ENCODE results near the gene RPL19. TPM values are rescaled to one million over a fixed set of nuclear protein-coding genes. Genes with fewer than 3 reads are reported as not detected.

The RPL19 gene
- total RNA-seq, 1 donor from 2014 or later, result 1,889 TPM

GRCh38 chr17:39238311-39238972, 38.4 kb downstream of the RPL19 start:
- intact Hi-C loops (cut with DNase I), result no loop called here
- DNase-seq (ENCODE audit: low spot score in 2 of 2), result peak in 1 of 2 donors; percentile 78
- Histone ChIP-seq H3K4me1 (peaks cover 0 to 8% of the 10 kb centered on the region in 2 donors), H3K9me3 (no peaks in the 10 kb centered on the region), H3K27me3 (no peaks in the 10 kb centered on the region), H3K36me3 (no peaks in the 10 kb centered on the region), H3K27ac (no peak overlapping the region), H3K4me3 (peak overlapping the region in 1 of 2 donors; percentile 9)
- TF ChIP-seq CTCF (IDR thresholded peaks at IDR 0.05), result no peak

- no peak for DNase-seq (ENCODE audit: low spot score in 2 of 2)
- intact Hi-C loops (cut with DNase I), result no loop called here
- no peaks in the 10 kb centered on the region for H3K27me3 ChIP-seq
These were observed 39.7 kb downstream of the RPL19 start for GRCh38 chr17:39239640-39240314.

GRCh38 chr17:39240631-39241030, 40.5 kb downstream of the RPL19 start:
- Histone ChIP-seq H3K4me1 (peaks cover 0 to 11% of the 10 kb centered on the region in 2 donors), H3K27me3 (no peaks in the 10 kb centered on the region), H3K27ac (no peak overlapping the region), H3K36me3 (no peaks in the 10 kb centered on the region), H3K4me3 (no peak overlapping the region), H3K9me3 (no peaks in the 10 kb centered on the region)
- no peak for TF ChIP-seq CTCF (IDR thresholded peaks at IDR 0.05)
- intact Hi-C loops (cut with DNase I), result no loop called here
- DNase-seq (ENCODE audit: low spot score in 2 of 2), result no peak

More at GRCh38 chr17:39239640-39240314, 39.7 kb downstream of the RPL19 start:
- no peak overlapping the region for H3K27ac ChIP-seq
- H3K9me3 ChIP-seq, result no peaks in the 10 kb centered on the region
- peaks cover 0 to 11% of the 10 kb centered on the region in 2 donors for H3K4me1 ChIP-seq
- H3K36me3 ChIP-seq, result no peaks in the 10 kb centered on the region
- no peak overlapping the region for H3K4me3 ChIP-seq
- TF ChIP-seq CTCF (IDR thresholded peaks at IDR 0.05), result peak in 2 of 3 experiments; percentile 35 to 44

- Histone ChIP-seq H3K9me3 (no peaks in the 10 kb centered on the region), H3K4me1 (peaks cover 0 to 9% of the 10 kb centered on the region in 2 donors), H3K27me3 (no peaks in the 10 kb centered on the region), H3K27ac (no peak overlapping the region), H3K36me3 (no peaks in the 10 kb centered on the region), H3K4me3 (no peak overlapping the region)
- DNase-seq (ENCODE audit: low spot score in 2 of 2), result no peak
- TF ChIP-seq CTCF (IDR thresholded peaks at IDR 0.05), result no peak
- intact Hi-C loops (cut with DNase I), result no loop called here
These were observed 43.1 kb downstream of the RPL19 start for GRCh38 chr17:39243155-39243554.

- intact Hi-C loops (cut with DNase I), result loop anchor here (1.0 to 2.0 kb wide), 2 partner anchors 37 to 49 kb away; no protein-coding TSS in a partner anchor
- H3K36me3 ChIP-seq, result no peaks in the 10 kb centered on the region
- DNase-seq (ENCODE audit: low spot score in 2 of 2), result no peak
- no peak for TF ChIP-seq CTCF (IDR thresholded peaks at IDR 0.05)
- no peak overlapping the region for H3K27ac ChIP-seq
- H3K27me3 ChIP-seq, result no peaks in the 10 kb centered on the region
- no peaks in the 10 kb centered on the region for H3K9me3 ChIP-seq
- peaks cover 0 to 4% of the 10 kb centered on the region in 2 donors for H3K4me1 ChIP-seq
- H3K4me3 ChIP-seq, result no peak overlapping the region
These were observed 44.0 kb downstream of the RPL19 start for GRCh38 chr17:39244016-39244599.

Data from ascending aorta (tissue), 2 donors.